ENCODE results near the gene PGM2.

DNA sequence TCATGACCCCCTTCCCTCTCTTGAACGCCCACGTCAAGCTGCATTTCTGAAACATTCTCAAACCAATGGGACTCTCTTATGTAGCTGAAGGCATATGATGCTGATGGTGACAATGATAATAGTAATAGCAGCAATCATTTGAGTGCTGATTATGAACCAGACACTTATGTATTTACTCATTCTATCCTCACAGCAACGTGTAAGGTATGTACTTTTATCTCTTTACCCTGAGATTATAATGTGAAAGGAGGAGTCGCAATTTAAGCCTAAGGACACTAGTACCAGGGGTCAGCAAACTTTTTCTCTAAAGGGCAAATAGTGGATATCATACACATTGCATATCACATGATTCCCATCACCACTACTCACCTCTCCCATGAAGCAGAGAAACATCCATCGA, 8.5 kb downstream of the PGM2 start:
- TF ChIP-seq, protein P1, sequence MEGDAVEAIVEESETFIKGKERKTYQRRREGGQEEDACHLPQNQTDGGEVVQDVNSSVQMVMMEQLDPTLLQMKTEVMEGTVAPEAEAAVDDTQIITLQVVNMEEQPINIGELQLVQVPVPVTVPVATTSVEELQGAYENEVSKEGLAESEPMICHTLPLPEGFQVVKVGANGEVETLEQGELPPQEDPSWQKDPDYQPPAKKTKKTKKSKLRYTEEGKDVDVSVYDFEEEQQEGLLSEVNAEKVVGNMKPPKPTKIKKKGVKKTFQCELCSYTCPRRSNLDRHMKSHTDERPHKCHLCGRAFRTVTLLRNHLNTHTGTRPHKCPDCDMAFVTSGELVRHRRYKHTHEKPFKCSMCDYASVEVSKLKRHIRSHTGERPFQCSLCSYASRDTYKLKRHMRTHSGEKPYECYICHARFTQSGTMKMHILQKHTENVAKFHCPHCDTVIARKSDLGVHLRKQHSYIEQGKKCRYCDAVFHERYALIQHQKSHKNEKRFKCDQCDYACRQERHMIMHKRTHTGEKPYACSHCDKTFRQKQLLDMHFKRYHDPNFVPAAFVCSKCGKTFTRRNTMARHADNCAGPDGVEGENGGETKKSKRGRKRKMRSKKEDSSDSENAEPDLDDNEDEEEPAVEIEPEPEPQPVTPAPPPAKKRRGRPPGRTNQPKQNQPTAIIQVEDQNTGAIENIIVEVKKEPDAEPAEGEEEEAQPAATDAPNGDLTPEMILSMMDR (optimal IDR thresholded peaks at IDR 0.05 in 1 of 3, IDR thresholded peaks at IDR 0.05 in 1 of 3, conservative IDR thresholded peaks at IDR 0.05 in 1 of 3; ENCODE audit: extremely low read depth in 1 of 3, insufficient read depth in 2 of 3, low read length in 3 of 3) = no peak
- TF ChIP-seq EZH2 (IDR thresholded peaks at IDR 0.05; ENCODE audit: low read length) = no peak
